KMS-11 (cell line): ENCODE data around the gene BARX2.

ENCODE experiments used
- H2AFZ ChIP-seq: fragments of 200-600 bp; sonication (generic); 2 replicates; pipeline ENCODE4 v1.6.1; 2016; ENCODE audit warnings: antibody characterized with exemption, mixed run types, low read depth
- H3K27ac ChIP-seq: fragments of 200-600 bp; sonication (generic); 2 replicates; pipeline ENCODE4 v1.6.1; 2016; ENCODE audit warnings: mild to moderate bottlenecking, mixed run types
- H3K27me3 ChIP-seq: fragments of 200-600 bp; sonication (generic); 2 replicates; pipeline ENCODE4 v1.6.1; 2017; ENCODE audit warnings: mild to moderate bottlenecking, low read depth, mixed run types, moderate library complexity; ENCODE audit not compliant: insufficient read depth
- H3K36me3 ChIP-seq: fragments of 200-600 bp; sonication (generic); 2 replicates; pipeline ENCODE4 v1.6.1; 2017; ENCODE audit warnings: mild to moderate bottlenecking, mixed run types; ENCODE audit not compliant: insufficient read depth
- H3K4me1 ChIP-seq: fragments of 200-600 bp; sonication (generic); 2 replicates; pipeline ENCODE4 v1.6.1; 2016; ENCODE audit warnings: mild to moderate bottlenecking, low read depth, mixed run types; ENCODE audit not compliant: poor library complexity, severe bottlenecking
- H3K4me2 ChIP-seq: fragments of 200-600 bp; sonication (generic); 2 replicates; pipeline ENCODE4 v1.7.0; 2016; ENCODE audit warnings: mild to moderate bottlenecking, mixed run types
- H3K4me3 ChIP-seq: fragments of 200-600 bp; sonication (generic); IDR thresholded peaks from 2 replicates; pipeline ENCODE4 v1.6.1; 2017; ENCODE audit warnings: low read depth, low read length, mixed read lengths; ENCODE audit not compliant: insufficient read depth
- H3K79me2 ChIP-seq: fragments of 200-600 bp; sonication (generic); 2 replicates; pipeline ENCODE4 v1.6.1; 2016; ENCODE audit warnings: low read depth, mixed run types; ENCODE audit not compliant: insufficient read depth
- H3K9ac ChIP-seq: fragments of 200-600 bp; sonication (generic); 2 replicates; pipeline ENCODE4 v1.6.1; 2016; ENCODE audit warnings: mild to moderate bottlenecking, mixed run types
- H4K20me1 ChIP-seq: fragments of 200-600 bp; sonication (generic); 2 replicates; pipeline ENCODE4 v1.6.1; 2016; ENCODE audit warnings: mild to moderate bottlenecking, mixed run types; ENCODE audit not compliant: insufficient read depth
- CTCF ChIP-seq: fragments of 200-600 bp; sonication (generic); conservative IDR thresholded peaks from 2 replicates; pipeline ENCODE4 v1.6.1; 2017; ENCODE audit warnings: low read depth, mild to moderate bottlenecking, antibody characterized with exemption, low read length, moderate library complexity, mixed read lengths

Gene BARX2

DNA sequence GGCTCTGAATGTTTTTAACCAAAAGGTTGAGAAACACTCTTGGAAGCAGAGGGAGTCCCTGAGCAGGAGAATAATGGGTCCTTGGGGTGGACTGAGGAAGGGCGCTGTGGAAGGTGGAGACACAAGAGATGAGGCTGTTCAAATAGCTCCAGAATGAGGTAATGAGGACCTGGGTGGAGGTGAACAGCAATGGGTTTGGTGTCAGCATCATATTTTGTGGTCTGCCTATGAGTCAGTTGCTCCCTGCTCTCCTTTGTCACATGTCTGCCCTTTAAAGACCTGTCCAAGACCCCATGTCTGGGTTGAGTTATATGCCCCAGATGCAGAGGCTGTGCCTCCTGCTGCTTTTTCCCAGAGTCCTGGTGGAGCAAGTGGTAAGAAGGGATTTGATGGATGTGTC is 113.6 kb downstream of the BARX2 start:
- H3K4me2 ChIP-seq = no peak overlapping the region
- H3K36me3 ChIP-seq = no peaks in the 10 kb centered on the region
- no peaks in the 10 kb centered on the region for H3K4me1 ChIP-seq
- no peak overlapping the region for H3K4me3 ChIP-seq
- H4K20me1 ChIP-seq = no peaks in the 10 kb centered on the region
- H3K27ac ChIP-seq = no peak overlapping the region
- H3K27me3 ChIP-seq = no peaks in the 10 kb centered on the region
- H2AFZ ChIP-seq = no peak overlapping the region
- H3K79me2 ChIP-seq = no peaks in the 10 kb centered on the region
- H3K9ac ChIP-seq = no peak overlapping the region
- TF ChIP-seq CTCF = no peak

- no peaks in the 10 kb centered on the region for H3K27me3 ChIP-seq
- H3K36me3 ChIP-seq = no peaks in the 10 kb centered on the region
- TF ChIP-seq CTCF = no peak
- no peaks in the 10 kb centered on the region for H3K4me1 ChIP-seq
- no peak overlapping the region for H2AFZ ChIP-seq
- H3K9ac ChIP-seq = no peak overlapping the region
- no peaks in the 10 kb centered on the region for H4K20me1 ChIP-seq
- no peak overlapping the region for H3K27ac ChIP-seq
- no peak overlapping the region for H3K4me3 ChIP-seq
- no peak overlapping the region for H3K4me2 ChIP-seq
- H3K79me2 ChIP-seq = no peaks in the 10 kb centered on the region
Measured at GRCh38 chr11:129490004-129490403, 114.4 kb downstream of the BARX2 start.

DNA sequence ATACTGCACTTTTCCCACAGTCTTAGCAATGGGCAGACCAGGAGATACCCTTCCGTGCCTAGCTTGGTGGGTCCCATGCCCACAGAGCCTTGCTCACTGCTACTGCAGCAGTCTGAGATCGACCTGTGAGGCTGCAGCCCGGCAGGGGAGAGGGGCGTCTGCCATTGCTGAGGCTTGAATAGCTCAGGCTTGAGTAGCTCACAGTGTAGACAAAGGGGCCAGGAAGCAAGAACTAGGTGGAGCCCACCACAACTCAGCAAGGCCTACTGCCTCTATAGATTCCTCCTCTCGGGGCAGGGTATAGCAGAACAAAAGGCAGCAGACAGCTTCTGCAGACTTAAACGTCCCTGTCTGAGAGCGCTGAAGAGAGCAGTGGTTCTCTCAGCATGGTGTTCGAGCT is 118.1 kb downstream of the BARX2 start:
- Histone ChIP-seq H3K4me2 (no peak overlapping the region), H3K27me3 (no peaks in the 10 kb centered on the region), H3K9ac (no peak overlapping the region), H3K4me3 (no peak overlapping the region), H3K79me2 (no peaks in the 10 kb centered on the region), H3K27ac (no peak overlapping the region), H4K20me1 (no peaks in the 10 kb centered on the region), H2AFZ (no peak overlapping the region), H3K4me1 (no peaks in the 10 kb centered on the region), H3K36me3 (no peaks in the 10 kb centered on the region)
- TF ChIP-seq CTCF = no peak
